ENCODE data around the gene SRRT. TPM values are rescaled to one million over a fixed set of nuclear protein-coding genes. Genes with fewer than 3 reads are reported as not detected.
A peak's percentile ranks its signal among the peaks of the same experiment; 100 is the strongest.

The SRRT gene
- total RNA-seq, 1 experiment from 2014 or later, result 65.8 TPM

DNA sequence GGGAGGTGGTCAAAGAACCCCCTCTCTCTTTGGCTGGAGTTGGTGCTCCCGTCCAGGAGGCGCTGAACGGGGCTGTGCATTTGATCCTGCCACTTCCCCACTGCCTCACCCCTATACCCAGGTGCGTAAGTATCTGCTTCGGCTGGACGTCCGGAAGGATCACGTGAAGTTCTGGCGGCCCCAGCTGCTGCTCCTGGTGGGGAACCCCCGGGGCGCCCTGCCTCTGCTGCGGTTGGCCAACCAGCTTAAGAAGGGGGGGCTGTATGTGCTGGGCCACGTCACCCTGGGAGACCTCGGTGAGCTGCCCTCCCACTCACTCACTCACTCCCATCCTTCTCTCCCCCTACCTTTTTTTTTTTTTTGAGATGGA is 13.3 kb upstream of the SRRT start:
- Histone ChIP-seq H3K27ac (ENCODE audit: low read length) (no peak overlapping the region), H3K4me1 (ENCODE audit: low read length) (peaks cover 3% of the 10 kb centered on the region), H3K9ac (ENCODE audit: low read length) (no peak overlapping the region), H3K9me2 (replicated peaks; ENCODE audit: insufficient read depth, low read length) (no peaks in the 10 kb centered on the region), H3K4me2 (ENCODE audit: low read depth, low read length, poor library complexity, severe bottlenecking) (no peak overlapping the region), H2AFZ (ENCODE audit: low read length) (no peak overlapping the region), H3K36me3 (ENCODE audit: insufficient read depth, low read length) (0 out of 2 replicates have a peak, but pooled peaks cover 3% of the 10 kb centered on the region), H3K9me3 (ENCODE audit: low read length) (no peaks in the 10 kb centered on the region), H3K27me3 (ENCODE audit: low read length) (no peaks in the 10 kb centered on the region), H4K20me1 (ENCODE audit: insufficient read depth, low read depth, low read length) (0 out of 2 replicates have a peak, but pooled peaks cover 2% of the 10 kb centered on the region), H3K79me2 (ENCODE audit: low read length) (peaks cover 8% of the 10 kb centered on the region), H3K4me3 (ENCODE audit: low read length) (no peak overlapping the region)
- DNase-seq, result no peak

- H2AFZ ChIP-seq (ENCODE audit: low read length), result no peak overlapping the region
- no peak overlapping the region for H3K4me2 ChIP-seq (ENCODE audit: low read depth, low read length, poor library complexity, severe bottlenecking)
- no peaks in the 10 kb centered on the region for H4K20me1 ChIP-seq (ENCODE audit: insufficient read depth, low read depth, low read length)
- peaks cover 17% of the 10 kb centered on the region for H3K4me1 ChIP-seq (ENCODE audit: low read length)
- no peak overlapping the region for H3K9ac ChIP-seq (ENCODE audit: low read length)
- DNase-seq, result no peak
- H3K9me3 ChIP-seq (ENCODE audit: low read length), result no peaks in the 10 kb centered on the region
- no peak overlapping the region for H3K27ac ChIP-seq (ENCODE audit: low read length)
- peaks cover 21% of the 10 kb centered on the region for H3K79me2 ChIP-seq (ENCODE audit: low read length)
- no peaks in the 10 kb centered on the region for H3K9me2 ChIP-seq (replicated peaks; ENCODE audit: insufficient read depth, low read length)
- H3K36me3 ChIP-seq (ENCODE audit: insufficient read depth, low read length), result 0 out of 2 replicates have a peak, but pooled peaks cover 3% of the 10 kb centered on the region
- H3K27me3 ChIP-seq (ENCODE audit: low read length), result no peaks in the 10 kb centered on the region
- H3K4me3 ChIP-seq (ENCODE audit: low read length), result no peak overlapping the region
Measured at GRCh38 chr7:100863406-100863950, 11.4 kb upstream of the SRRT start.

- Histone ChIP-seq H3K9me3 (ENCODE audit: low read length) (no peaks in the 10 kb centered on the region), H3K36me3 (ENCODE audit: insufficient read depth, low read length) (0 out of 2 replicates have a peak, but pooled peaks cover 3% of the 10 kb centered on the region), H3K9me2 (replicated peaks; ENCODE audit: insufficient read depth, low read length) (no peaks in the 10 kb centered on the region), H3K79me2 (ENCODE audit: low read length) (peaks cover 26% of the 10 kb centered on the region), H2AFZ (ENCODE audit: low read length) (no peak overlapping the region), H3K4me3 (ENCODE audit: low read length) (no peak overlapping the region), H3K4me2 (ENCODE audit: low read depth, low read length, poor library complexity, severe bottlenecking) (no peak overlapping the region), H3K27ac (ENCODE audit: low read length) (no peak overlapping the region), H3K9ac (ENCODE audit: low read length) (no peak overlapping the region), H3K27me3 (ENCODE audit: low read length) (no peaks in the 10 kb centered on the region), H3K4me1 (ENCODE audit: low read length) (peaks cover 20% of the 10 kb centered on the region), H4K20me1 (ENCODE audit: insufficient read depth, low read depth, low read length) (no peaks in the 10 kb centered on the region)
- DNase-seq, result no peak
Measured at GRCh38 chr7:100864263-100864845, 10.5 kb upstream of the SRRT start.

GRCh38 chr7:100865372-100865911 is 9.5 kb upstream of the SRRT start:
- H2AFZ ChIP-seq (ENCODE audit: low read length), result no peak overlapping the region

DNA sequence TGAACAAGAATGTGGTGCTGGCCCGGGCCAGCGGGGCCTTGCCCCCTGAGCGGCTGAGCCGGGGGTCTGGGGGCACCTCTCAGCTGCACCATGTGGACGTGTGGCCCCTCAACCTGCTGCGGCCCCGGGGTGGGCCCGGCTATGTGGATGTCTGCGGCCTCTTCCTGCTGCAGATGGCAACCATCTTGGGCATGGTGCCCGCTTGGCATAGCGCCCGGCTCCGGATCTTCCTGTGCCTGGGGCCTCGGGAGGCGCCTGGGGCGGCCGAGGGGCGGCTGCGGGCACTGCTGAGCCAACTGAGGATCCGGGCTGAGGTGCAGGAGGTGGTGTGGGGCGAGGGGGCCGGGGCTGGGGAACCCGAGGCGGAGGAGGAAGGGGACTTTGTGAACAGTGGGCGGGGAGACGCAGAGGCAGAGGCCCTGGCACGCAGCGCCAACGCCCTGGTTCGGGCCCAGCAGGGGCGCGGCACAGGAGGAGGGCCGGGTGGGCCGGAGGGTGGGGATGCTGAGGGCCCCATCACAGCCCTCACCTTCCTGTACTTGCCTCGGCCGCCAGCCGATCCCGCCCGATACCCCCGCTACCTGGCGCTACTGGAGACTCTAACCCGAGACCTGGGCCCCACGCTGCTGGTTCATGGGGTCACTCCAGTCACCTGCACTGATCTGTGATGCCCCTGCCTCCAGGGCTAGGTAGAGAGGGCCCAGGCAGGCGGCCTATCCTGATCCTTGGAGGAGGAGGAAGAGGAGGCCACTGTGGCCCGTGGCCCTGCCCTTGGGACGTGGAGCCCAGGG is 8.8 kb upstream of the SRRT start:
- peak overlapping the region; percentile 96 for H3K4me2 ChIP-seq (ENCODE audit: low read depth, low read length, poor library complexity, severe bottlenecking)
- no peaks in the 10 kb centered on the region for H4K20me1 ChIP-seq (ENCODE audit: insufficient read depth, low read depth, low read length)
- H2AFZ ChIP-seq (ENCODE audit: low read length), result 0 out of 2 replicates have a peak overlapping the region, but pooled peaks have one; percentile 26
- no peak for DNase-seq
- no peak overlapping the region for H3K27ac ChIP-seq (ENCODE audit: low read length)
- peak overlapping the region; percentile 94 for H3K9ac ChIP-seq (ENCODE audit: low read length)
- no peaks in the 10 kb centered on the region for H3K9me3 ChIP-seq (ENCODE audit: low read length)
- peaks cover 20% of the 10 kb centered on the region for H3K4me1 ChIP-seq (ENCODE audit: low read length)
- peaks cover 26% of the 10 kb centered on the region for H3K79me2 ChIP-seq (ENCODE audit: low read length)
- H3K9me2 ChIP-seq (replicated peaks; ENCODE audit: insufficient read depth, low read length), result no peaks in the 10 kb centered on the region
- H3K4me3 ChIP-seq (ENCODE audit: low read length), result peak overlapping the region; percentile 90; the same call in 1 of the 2 replicates
- no peaks in the 10 kb centered on the region for H3K27me3 ChIP-seq (ENCODE audit: low read length)
- H3K36me3 ChIP-seq (ENCODE audit: insufficient read depth, low read length), result no peaks in the 10 kb centered on the region

More at GRCh38 chr7:100865372-100865911, 9.5 kb upstream of the SRRT start:
- H3K9me3 ChIP-seq (ENCODE audit: low read length), result no peaks in the 10 kb centered on the region
- H3K4me1 ChIP-seq (ENCODE audit: low read length), result peaks cover 20% of the 10 kb centered on the region
- DNase-seq, result no peak
- H3K4me3 ChIP-seq (ENCODE audit: low read length), result no peak overlapping the region
- no peak overlapping the region for H3K4me2 ChIP-seq (ENCODE audit: low read depth, low read length, poor library complexity, severe bottlenecking)
- H3K27ac ChIP-seq (ENCODE audit: low read length), result no peak overlapping the region
- H4K20me1 ChIP-seq (ENCODE audit: insufficient read depth, low read depth, low read length), result no peaks in the 10 kb centered on the region
- H3K79me2 ChIP-seq (ENCODE audit: low read length), result peaks cover 26% of the 10 kb centered on the region
- no peaks in the 10 kb centered on the region for H3K9me2 ChIP-seq (replicated peaks; ENCODE audit: insufficient read depth, low read length)
- H3K36me3 ChIP-seq (ENCODE audit: insufficient read depth, low read length), result no peaks in the 10 kb centered on the region
- no peak overlapping the region for H3K9ac ChIP-seq (ENCODE audit: low read length)
- H3K27me3 ChIP-seq (ENCODE audit: low read length), result no peaks in the 10 kb centered on the region

DNA sequence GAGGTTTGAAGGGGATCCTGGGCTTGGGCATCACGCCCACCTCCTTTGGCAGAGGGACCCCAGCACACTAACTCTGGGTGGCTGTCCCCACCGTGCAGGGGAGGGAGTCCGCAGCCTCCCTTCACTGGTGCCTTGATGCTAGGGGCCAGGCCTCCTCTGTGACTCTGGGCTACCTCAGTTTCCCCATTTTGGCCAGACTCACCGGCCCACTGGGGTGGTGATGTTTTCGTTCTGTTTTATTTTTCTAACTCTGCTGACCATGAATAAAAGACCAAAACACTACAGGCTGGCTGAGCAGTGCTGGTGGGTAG is 8.2 kb upstream of the SRRT start:
- H3K4me1 ChIP-seq (ENCODE audit: low read length), result peaks cover 20% of the 10 kb centered on the region
- peak overlapping the region; percentile 94 for H3K9ac ChIP-seq (ENCODE audit: low read length)
- H3K9me2 ChIP-seq (replicated peaks; ENCODE audit: insufficient read depth, low read length), result no peaks in the 10 kb centered on the region
- no peaks in the 10 kb centered on the region for H3K27me3 ChIP-seq (ENCODE audit: low read length)
- no peak for DNase-seq
- peak overlapping the region; percentile 78 for H3K27ac ChIP-seq (ENCODE audit: low read length)
- no peaks in the 10 kb centered on the region for H3K36me3 ChIP-seq (ENCODE audit: insufficient read depth, low read length)
- H3K4me3 ChIP-seq (ENCODE audit: low read length), result peak overlapping the region; percentile 90
- no peaks in the 10 kb centered on the region for H4K20me1 ChIP-seq (ENCODE audit: insufficient read depth, low read depth, low read length)
- H3K9me3 ChIP-seq (ENCODE audit: low read length), result no peaks in the 10 kb centered on the region
- H3K4me2 ChIP-seq (ENCODE audit: low read depth, low read length, poor library complexity, severe bottlenecking), result peak overlapping the region; percentile 96
- 0 out of 2 replicates have a peak overlapping the region, but pooled peaks have one; percentile 26 for H2AFZ ChIP-seq (ENCODE audit: low read length)
- peaks cover 26% of the 10 kb centered on the region for H3K79me2 ChIP-seq (ENCODE audit: low read length)

GRCh38 chr7:100867040-100867775 is 7.7 kb upstream of the SRRT start, which contains the start of gene TRIP6:
Gene TRIP6, plus strand, starts transcription at chr7:100867387. Its CDS starts 111 bp downstream, at chr7:100867498.
- H3K27ac ChIP-seq (ENCODE audit: low read length), result peak within 1 kb of the TSS; percentile 78
- peak within 1 kb of the TSS; percentile 90 for H3K4me3 ChIP-seq (ENCODE audit: low read length)
- H3K79me2 ChIP-seq (ENCODE audit: low read length), result peaks cover 26% of the 10 kb centered on the region
- peaks cover 20% of the 10 kb centered on the region for H3K4me1 ChIP-seq (ENCODE audit: low read length)
- no peaks in the 10 kb centered on the region for H3K9me2 ChIP-seq (replicated peaks; ENCODE audit: insufficient read depth, low read length)
- DNase-seq, result peak; percentile 85
- peak within 1 kb of the TSS; percentile 96 for H3K4me2 ChIP-seq (ENCODE audit: low read depth, low read length, poor library complexity, severe bottlenecking)
- no peaks in the 10 kb centered on the region for H3K36me3 ChIP-seq (ENCODE audit: insufficient read depth, low read length)
- H3K27me3 ChIP-seq (ENCODE audit: low read length), result no peaks in the 10 kb centered on the region
- no peaks in the 10 kb centered on the region for H3K9me3 ChIP-seq (ENCODE audit: low read length)
- no peaks in the 10 kb centered on the region for H4K20me1 ChIP-seq (ENCODE audit: insufficient read depth, low read depth, low read length)
- H3K9ac ChIP-seq (ENCODE audit: low read length), result peak within 1 kb of the TSS; percentile 94
- peak within 1 kb of the TSS; percentile 82; the same call in 1 of the 2 replicates for H2AFZ ChIP-seq (ENCODE audit: low read length)

All from Karpas-422 (cell line).